Measurements from ENCODE around the gene PTPDC1.

DNA sequence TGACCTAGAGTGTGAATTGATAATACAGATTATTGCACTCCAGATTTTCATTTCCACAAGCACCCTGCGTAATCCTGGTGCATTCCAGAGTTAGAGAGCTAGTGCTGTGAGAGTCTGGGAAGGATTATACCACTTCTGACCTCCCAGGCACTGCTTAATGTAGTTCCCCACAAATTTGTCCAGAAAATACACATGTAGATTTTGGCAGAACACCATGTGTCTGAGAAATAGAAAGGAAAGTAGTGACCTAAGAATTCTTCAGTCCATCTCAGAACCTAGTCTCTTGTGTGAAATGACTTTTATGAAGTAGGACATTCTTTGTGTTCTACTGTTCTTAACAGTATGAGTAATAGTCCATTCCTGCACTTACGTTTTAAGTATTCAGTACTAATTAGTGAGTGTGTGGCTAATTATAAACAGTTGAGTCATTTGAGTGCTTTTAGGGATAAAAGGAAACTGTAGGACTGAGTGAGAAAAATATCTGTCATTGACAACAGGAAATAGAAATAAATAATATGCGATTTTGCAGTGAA lies 27.8 kb upstream of the PTPDC1 start:
- TF ChIP-seq EZH2 (IDR thresholded peaks at IDR 0.05; ENCODE audit: insufficient read depth, poor library complexity, severe bottlenecking), result no peak
- TF ChIP-seq EZH2phosphoT487 (IDR thresholded peaks at IDR 0.05; ENCODE audit: insufficient read depth, low read depth), result no peak

Measured in GM23248 (cell line).